NCI-H1417 treated with DMSO at 0.1 percent for 48 hours (cell line): ENCODE data around the gene TNS3.

Experiments used
- DNase-seq: peaks from one replicate; lab custom pipeline; 2025; lab: John Stamatoyannopoulos, UW

The TNS3 gene

DNA sequence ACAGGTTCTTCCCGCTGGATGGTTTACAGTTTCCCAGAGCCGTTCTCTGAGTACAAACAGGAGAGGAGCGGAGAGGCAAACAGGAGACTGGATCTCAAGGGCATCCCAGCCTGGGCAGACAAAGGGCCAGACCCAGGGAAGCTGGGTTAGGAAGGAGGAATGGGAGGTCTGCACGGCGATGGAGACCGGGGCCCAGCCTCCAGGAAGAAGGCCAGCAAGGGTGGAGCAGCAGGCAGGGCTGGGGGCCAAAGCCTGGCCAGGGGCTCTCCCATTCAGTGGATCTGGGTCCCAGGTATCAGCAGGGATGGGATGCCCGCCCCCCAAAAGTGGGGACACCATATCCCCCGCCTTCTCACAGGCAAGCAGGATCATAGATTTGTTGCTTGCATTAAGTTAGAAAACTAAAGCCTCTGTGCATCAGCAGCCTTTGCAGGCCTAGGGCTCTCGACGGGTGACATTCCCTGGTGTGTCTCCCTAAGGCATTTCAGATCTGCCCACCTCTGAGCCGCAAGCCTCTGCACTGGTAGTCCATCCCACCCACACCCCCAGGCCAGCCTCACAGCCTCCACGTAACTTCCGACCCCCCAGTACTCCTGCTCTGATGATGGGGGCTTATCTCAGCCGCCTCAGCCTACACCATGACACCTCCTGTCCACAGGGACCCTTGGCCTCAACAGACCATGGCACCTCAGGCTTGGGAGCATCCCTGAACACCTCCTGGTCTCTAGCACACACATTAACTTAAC, 59.9 kb downstream of the TNS3 start:
- no peak for DNase-seq

DNA sequence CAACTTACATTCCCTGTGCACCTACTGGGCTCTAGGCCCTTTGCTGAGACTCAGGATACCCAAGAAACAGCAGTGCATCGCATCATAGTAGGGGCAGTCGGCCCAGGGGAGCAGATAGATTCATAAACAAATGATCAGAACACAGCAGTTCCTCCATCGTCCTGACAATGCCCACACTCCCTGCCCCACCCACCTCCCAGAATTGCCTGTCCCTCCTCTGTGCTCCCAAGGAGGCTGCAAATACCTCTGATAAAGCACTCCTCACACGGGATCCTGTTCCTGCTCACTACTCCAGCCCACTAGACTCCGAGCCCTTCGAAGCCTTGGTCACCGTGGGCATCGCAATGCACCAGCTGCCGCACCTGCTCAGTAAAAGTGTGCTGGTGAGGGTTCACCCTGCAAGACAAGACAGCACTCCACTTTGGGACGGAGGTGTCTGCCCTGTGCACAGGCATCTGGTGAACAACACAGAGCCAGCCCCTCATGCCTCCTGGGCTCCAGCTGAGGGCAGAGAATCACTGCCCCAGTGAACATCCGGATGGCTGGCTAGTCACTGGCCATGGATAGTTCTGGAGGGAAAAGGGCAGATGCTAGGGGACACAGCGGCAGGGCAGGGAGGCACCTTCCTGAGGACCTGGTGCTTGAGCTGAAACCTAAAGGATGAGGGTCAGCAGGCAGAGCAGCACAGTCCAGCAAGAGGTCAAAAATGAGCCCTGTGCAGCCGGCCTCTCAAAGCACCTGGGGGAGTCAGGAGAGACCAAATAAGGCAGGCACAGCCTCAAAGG, 60.7 kb downstream of the TNS3 start:
- no peak for DNase-seq

DNA sequence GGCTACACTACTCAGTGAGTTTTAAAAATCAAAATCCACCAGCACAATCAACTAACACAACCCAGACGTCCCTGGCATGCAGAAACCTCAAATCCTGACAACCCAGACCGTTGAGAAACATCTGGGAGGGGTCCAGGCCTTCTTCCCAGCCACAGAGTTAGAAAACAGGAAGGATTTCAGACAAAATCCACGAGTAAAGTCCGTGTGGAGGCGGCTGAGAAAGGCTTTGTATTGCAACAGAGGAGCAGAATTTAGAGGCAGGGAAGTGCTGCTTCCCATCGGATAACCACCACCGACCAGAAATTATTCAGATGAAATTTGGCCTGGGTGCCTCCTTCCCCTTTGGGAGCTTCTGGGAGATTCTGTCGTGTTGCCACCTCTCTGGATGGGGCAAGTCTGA, 61.5 kb downstream of the TNS3 start:
- no peak for DNase-seq

DNA sequence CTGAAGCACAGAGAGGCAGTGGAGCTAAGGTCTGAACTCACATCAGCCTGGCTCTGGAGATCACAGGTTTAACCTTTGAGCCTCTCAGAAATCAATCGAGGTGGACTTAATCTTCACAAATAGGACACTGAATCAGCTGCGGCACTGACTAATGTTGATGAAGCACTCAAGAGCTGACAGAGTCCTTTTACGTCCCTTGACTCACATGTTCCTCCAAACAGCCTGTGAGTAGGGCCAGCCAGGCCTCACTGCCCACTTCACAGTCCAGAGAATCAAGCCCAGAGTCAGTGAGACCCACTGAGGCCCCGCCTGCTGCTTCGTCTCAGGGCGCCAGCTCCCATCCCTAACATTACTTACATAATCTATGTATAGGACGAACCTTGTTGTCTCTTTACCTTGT, 63.1 kb downstream of the TNS3 start:
- DNase-seq, result no peak

DNA sequence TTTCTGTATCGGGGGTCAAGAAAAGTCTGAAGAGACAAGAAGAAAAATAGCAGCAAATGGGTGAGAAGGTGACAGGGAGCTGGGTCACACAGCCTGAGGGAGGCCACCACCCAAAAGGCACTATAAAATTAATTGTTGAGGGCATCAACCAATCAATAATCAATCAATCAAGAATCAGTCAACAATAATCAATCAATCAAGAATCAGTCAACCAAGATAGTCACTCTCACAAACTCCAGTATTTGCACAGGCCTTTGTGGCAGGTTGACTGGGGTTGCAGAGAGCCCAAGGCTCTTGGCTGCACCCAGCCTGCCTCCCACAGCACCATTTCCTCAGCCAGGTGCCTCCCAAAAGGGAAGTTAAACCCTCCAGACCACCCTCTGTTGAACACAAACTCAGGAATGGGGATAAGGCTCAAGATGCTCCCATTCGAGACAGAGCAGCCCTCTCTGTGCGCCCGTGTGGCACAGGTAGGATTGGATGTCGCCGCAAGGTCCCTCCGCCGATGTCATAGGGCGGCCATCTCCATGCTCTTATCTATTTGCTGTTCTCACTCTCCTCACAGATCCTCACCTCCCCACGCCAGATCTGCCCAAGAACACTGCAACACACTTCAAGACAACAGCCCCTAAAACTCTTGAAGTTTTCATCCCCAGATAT, 64.0 kb downstream of the TNS3 start:
- DNase-seq, result no peak

DNA sequence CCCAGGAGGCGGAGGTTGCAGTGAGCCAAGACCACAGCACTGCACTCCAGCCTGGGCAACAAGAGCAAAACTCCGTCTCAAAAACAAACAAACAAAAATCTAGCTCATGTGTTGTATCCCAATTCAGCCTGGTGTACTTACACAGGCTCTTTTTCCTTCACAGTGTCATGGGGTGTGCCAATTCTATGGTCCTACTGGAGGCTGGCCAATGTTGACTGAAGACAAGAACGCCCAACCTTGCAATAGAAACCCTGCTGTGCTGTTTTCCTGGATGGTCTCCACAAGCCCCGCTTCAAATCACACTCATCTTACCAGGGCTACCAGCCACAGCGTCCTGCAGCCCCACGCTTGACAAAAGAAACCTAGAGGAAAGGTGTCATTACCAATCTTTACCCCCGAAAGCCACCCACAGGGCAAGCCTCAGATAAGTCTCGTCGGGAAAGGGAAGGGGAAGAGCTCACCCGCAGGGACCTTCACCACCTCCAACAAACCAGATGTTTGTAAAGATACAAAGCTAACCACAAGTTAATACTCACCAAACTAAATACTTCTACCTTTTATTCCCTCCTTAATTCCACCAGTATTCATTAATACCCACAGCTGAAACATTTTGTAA, 64.8 kb downstream of the TNS3 start:
- DNase-seq, result no peak

DNA sequence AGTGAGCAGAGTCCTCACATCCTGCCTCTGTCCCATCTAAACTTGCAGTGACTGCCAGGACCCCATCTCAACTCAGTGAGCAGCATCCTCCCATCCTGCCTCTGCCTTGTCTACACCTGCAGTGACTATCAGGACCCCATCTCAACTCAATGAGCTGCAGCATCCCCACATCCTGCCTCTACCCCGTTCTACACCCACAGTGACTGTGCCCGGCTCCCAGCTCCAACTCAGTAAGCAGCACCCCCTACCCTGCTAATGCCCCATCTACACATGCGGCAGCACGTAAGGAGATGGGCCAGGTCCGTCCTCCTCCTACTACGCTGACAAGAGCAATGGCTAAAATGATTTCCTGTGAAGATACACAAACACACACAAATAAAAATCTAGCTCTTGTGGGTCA, 65.5 kb downstream of the TNS3 start:
- DNase-seq, result no peak

DNA sequence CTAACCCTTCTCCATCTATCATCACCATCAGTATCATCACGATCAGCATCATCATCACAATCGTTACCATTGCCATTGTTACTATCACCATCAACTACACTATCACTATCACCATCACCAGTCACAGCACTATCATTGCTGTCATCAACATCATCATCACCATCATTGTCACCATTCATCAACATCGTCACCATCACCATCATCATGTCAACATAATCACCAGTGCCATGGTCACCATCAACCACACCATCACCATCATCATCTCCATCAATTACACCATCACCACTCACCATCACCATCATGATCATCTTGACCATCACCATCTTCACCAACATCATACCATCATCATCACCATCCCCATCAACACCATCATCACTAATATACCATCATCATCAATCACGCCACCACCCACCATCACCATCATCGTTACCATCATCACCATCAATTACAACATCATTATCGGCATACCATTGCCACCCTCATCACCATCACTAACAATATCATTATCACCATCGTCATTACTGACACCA, 66.5 kb downstream of the TNS3 start:
- no peak for DNase-seq

DNA sequence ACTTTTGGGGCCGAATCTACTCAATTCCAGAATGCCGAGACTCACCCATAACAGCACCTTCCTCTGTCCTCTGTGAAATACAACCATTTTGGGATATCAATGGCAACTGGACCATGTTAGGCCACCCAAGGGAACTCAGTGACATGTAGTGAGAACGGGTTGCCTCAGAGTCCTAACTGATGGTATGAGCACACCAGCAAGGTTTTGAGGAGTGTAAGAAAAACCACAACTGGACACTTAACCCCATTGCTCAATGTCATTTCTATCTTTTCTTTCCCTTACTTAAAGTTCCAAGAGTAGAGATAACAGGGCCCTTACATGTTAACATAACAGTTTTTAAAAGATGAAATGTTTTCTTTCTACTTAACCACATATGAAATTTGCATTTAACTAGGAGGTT, 67.1 kb downstream of the TNS3 start:
- no peak for DNase-seq

DNA sequence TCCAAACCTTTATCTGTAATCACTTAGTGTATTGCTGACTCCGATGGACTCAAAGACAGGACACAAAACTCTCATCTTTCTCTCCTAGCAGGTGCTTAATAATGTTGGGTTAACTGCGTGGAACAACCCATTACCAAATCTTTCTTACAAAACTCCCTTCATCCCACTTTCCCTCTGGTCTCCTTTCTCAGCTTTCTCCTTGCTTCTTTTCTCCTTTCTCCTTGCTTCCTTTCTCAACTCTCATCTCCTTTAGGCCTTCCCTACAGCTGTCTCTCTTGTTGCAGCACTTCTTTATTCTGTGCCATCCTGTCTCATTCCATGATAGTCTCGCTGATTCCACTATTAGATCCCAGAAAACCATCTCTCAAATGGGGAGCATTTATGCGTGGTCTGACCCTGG, 67.5 kb downstream of the TNS3 start:
- DNase-seq, result no peak

DNA sequence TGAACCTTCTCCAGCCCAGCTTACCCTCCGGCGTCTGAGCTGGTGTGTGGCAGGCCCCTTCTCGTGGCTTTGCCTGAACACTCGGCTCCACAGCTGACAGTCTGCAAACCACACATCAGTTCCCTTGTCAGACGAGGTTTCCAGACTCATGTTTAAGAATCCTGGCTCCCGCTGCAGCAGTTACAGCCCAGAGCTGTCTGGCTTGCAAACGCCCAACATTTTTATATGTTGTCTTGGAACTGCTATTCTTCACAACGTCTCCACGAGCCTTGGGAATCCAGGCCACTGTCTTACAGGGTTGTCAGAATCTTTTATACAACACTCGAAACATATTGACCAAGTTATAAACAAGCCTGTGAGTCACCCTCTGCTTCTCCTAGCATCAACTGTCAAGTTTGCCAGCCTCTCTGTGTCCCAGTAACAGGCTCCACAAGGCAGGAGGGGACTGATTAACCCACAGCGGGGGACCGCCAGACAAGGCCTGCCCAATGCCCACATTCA, 68.1 kb downstream of the TNS3 start:
- no peak for DNase-seq

DNA sequence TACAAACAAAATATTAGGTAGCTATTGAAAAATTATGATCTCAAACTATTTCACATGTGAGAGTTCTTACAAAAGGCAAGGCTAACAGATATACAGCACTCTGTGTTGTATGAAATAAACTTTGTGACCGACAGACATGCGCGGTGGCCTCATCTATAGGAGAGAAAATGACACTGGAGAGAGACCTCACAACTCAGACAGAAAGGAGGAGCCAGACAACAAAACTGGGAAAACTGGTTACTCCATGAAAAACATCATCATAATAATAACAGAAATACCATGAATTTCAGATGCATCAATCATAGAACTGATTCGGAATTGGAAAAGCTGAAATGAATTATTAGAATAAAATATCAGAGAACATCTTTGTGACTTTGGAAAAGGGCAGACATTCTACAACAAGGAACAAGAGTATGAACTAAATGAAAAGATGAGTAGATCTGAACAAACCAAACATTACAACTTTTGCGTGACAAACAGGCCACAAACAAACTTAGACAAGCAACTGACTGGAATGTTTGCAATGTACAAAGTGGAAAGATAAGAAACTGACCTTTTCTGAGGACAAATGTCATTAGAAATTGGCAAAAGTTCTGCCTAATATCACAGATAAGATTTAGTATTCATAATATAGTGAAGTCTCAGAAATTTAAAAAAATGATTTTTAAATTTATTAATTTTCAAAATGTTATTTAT, 69.3 kb downstream of the TNS3 start:
- DNase-seq, result no peak

DNA sequence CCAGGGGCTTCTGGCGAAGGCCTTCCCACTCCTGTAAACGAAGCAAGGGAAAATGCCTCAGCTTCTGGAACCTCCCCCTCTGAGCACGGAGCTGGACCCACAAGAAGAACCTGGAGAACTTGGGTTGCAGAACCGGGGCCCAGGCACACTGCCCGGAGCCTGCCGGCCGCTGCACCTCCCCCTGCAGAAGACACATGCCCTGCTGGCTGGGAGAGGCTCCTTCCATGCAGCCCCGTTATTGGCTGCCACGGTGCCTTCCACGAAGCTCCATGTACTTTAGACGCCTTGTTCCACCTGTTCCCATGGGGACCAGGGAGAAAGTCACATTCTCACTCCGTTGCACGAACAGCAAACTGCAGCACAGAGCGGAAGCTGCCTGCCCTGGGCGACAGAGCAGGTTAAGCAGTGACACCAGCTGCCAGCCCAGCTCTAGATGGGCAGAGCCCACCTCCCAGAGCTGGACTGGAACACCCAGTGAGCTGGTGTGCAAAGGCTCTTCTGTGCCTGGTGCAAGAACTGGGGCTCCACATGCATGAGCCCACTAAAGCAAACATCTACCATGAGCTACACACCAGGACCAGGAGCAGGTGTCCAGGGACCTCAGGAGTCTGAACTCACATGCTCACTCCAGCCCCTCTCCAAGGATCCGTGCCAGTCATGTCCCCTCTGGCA, 70.1 kb downstream of the TNS3 start:
- DNase-seq, result no peak

DNA sequence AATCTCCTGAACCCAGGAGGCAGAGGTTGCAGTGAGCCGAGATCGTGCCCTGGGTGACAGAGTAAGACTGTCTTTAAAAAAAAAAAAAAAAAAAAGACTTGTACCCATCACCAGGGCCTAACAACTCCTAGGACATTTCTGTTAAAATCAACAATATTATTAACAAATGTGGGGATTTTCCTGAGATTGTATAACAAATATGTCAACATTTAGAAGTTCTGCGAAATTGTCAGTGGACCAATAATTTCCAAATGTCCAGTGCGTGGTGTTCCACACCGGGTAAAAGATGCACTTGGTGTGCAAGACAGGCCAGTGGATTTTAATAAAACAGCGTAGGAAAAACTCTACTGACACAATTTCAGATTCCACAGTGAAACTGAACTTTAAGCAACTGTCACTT, 71.1 kb downstream of the TNS3 start:
- DNase-seq, result no peak

DNA sequence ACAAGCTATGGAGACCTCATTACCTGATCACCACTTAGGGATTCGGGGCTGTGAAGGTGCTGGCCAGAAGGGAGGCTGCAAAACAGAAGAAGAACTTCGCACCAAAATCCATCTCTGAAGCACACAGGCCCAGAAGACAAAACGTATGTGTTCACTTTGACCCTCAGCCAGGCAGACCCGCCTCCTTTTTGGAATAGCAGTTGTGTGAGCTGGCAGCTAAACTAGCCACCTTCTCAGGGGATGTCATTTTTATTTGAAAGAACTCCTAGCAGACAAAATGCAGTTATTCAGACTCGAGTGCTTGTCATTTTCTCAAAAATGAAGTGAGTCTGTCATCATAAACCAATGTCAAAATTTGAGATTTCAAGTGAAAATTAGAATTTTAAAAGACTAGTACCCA, 71.7 kb downstream of the TNS3 start:
- DNase-seq, result no peak

DNA sequence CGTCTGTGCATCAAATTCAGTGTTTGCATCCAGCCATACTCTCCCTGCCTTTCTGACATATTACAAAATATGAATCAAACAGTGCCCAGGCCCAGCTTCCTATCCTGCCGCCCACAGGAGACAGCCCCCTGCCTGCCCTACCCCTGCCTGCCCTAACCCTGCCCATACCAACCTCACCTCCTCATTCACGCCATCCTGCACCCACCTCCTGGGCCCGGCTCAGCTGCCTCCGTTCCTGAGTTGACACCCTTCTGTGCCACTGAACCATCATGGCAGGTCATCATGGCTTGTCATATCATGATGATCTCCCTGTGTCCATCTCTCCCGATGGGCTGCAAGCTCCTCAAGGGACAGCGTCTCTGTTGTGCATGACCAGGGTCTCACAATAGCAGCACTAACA, 72.3 kb downstream of the TNS3 start:
- no peak for DNase-seq

DNA sequence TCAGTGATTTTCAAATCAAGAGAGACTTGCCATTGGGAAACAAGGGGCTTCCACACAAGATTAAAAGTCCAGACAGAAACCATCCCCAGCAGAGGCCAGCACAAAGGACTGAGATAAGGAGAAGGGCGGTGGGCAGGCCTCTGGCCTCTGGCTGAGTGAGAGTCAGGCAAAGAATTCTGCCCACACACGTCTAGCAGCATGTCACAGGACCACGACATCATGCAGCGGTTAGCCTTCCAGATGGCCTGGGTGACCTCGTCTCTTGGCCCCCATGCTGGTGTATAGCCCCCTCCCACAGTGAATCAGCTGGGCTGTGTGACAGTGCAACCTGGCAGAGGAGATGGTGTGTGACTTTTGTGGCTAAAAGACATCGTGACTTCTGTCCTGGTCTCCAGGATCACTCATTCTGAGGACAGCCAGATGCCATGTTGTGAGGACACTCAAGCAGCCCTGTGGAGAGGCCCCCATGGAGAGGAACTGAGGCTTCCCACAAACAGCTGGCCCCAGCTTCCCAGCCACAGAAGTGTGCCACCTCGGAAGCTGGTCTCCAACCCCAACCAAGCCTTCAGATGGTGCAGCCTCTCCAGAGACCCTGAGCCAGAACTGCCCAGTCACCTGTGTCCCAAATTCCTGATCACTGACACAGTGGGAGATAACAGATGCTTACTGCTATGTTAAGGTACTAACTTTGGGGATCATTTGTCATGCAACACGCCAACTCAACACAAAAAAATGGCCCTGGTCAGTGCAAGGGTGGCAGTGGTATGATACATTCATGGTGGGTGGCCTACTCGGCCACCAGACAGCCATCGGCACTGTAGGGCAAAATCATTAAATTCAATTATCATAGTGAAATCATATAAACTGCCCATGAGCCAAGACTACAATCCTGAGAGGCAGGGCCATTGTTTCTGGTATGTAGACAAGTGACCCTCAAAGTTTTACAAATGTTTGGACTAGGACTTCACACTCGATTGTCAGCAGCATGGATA, 73.2 kb downstream of the TNS3 start:
- DNase-seq, result no peak

DNA sequence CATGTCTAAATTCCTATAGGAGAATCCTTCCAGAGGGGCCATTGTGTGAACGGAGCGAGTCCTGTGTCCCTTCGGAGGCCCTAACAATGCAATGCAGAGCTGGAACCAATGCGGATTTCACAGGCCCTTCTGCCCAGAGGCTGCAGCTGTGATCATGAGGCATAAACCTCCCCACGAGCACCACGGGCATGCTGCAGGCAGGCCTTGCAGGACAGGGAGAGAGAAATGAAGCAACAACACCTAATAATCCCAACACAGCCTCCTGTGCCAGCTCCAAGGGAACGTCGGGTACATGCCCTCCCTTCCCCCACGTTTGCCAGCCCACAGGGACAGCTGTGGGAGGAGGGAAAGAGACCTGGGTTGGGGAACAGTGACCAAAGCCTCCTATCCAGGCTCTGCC, 74.4 kb downstream of the TNS3 start:
- DNase-seq, result no peak

DNA sequence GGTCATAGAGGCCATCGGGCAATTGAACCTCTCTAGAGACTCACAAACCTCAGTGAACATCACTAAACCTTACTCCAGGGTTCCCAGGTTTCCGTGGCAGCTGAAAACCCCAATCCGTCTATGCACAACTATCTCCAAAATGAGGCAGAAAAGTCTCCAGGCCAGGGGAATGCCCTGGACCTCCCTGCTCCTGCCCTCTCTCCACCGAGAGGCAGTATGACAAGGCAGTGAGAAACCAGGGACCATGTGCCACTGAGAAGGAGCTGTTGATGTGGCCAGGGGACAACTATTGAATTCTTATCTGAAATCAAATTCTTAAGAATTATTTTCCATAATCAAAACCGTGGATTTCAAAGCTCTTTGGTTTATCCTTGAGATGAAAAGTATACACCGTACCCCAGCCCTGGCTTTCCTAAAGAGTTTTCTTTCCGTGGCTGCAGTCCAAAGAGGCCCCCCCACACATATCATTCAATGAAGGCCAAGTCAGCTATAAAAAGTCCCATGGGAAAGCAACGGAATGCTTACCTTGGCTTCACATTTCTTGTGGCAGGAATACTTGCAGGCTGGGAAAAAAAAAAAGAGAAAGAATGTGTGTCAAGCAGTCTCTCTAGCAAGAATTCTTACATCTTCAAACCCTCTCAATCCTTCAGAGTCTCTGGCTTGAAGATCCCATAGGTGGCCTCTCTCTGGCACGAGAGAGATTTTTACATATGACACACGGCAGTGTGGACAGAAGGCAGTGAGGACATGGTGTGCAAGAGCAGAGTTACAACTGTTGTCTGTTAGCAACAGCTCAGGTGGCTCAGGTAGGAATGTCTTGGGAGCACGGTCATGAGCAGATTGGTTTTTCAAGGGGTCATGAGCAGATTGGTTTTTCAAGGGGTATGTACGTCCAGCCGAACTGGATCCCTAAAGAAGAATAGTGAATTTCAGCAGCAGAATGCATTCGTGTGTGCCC, 75.2 kb downstream of the TNS3 start:
- DNase-seq, result no peak
